H1 (cell line): ENCODE results near the gene TAMM41. TPM values are rescaled to one million over a fixed set of nuclear protein-coding genes. Genes with fewer than 3 reads are reported as not detected.

Experiments
- CTCF ChIA-PET: fragments of 300-600 bp; sonication (Branson Sonifier 250); formaldehyde crosslinking; loops from one replicate; lab custom pipeline; 2021; ENCODE audit not compliant: partially characterized antibody; lab: Charles Lee
- POLR2A ChIA-PET: fragments of 300-600 bp; sonication (Branson Sonifier 250); formaldehyde crosslinking; loops from one replicate; lab custom pipeline; 2021; ENCODE audit warnings: inconsistent platforms; ENCODE audit not compliant: partially characterized antibody; lab: Charles Lee
- DNase-seq, 2 experiments: peaks; one replicate each; pipeline versions ENCODE4 v3.0.0 to v3.0.0-alpha.2; 2010 to 2022; ENCODE audit warnings: low spot score in 2 of 2, low read depth in 1 of 2, mixed read lengths in 1 of 2
- FAIRE-seq: peaks from 2 replicates; lab custom pipeline; 2011; peaks lifted over from hg19 to GRCh38; lab: Jason Lieb, UNC
- H2AFZ ChIP-seq: 2 replicates; pipeline ENCODE4 v1.8.1; 2012; ENCODE audit warnings: low read length, inconsistent platforms
- H2AK5ac ChIP-seq: 2 replicates; pipeline ENCODE4 v1.6.1; 2013; ENCODE audit warnings: low read depth, low read length
- H2BK120ac ChIP-seq: replicated peaks from 2 replicates; pipeline ENCODE3; 2013; ENCODE audit warnings: low read depth, low read length, inconsistent platforms
- H2BK12ac ChIP-seq: 2 replicates; pipeline ENCODE4 v1.6.1; 2013; ENCODE audit warnings: low read depth, low read length
- H2BK15ac ChIP-seq: 2 replicates; pipeline ENCODE4 v1.6.1; 2013; ENCODE audit warnings: low read length
- H2BK20ac ChIP-seq: 2 replicates; pipeline ENCODE4 v1.6.1; 2013; ENCODE audit warnings: low read length
- H2BK5ac ChIP-seq: 2 replicates; pipeline ENCODE4 v1.6.1; 2013; ENCODE audit warnings: low read depth, low read length
- H3K14ac ChIP-seq: 2 replicates; pipeline ENCODE4 v1.6.1; 2013; ENCODE audit warnings: inconsistent platforms; ENCODE audit not compliant: insufficient read length
- H3K18ac ChIP-seq: 2 replicates; pipeline ENCODE4 v1.6.1; 2013; ENCODE audit warnings: low read length; ENCODE audit errors: extremely low read depth
- H3K23ac ChIP-seq: 2 replicates; pipeline ENCODE4 v1.6.1; 2013; ENCODE audit warnings: inconsistent platforms; ENCODE audit not compliant: insufficient read length
- H3K23me2 ChIP-seq: 2 replicates; pipeline ENCODE4 v1.6.1; 2013; ENCODE audit warnings: low read depth, low read length
- H3K27ac ChIP-seq: 2 replicates; pipeline ENCODE4 v1.6.1; 2011; ENCODE audit warnings: low read depth, low read length, inconsistent platforms
- H3K27me3 ChIP-seq, 4 experiments: replicated peaks in 1 of 4; 1 replicate in 1 of 4; 2 replicates in 3 of 4; pipeline versions ENCODE4 v1.6.1 to v1.8.1; 2011 to 2013; ENCODE audit warnings: low read length in 3 of 4, mild to moderate bottlenecking in 3 of 4, inconsistent platforms in 2 of 4, mixed read lengths in 2 of 4, moderate library complexity in 1 of 4; ENCODE audit not compliant: control insufficient read depth in 3 of 4, insufficient read depth in 3 of 4; ENCODE audit errors: extremely low read depth in 1 of 4
- H3K36me3 ChIP-seq, 4 experiments: 2 replicates each; pipeline versions ENCODE4 v1.6.1 to v1.8.1; 2011 to 2013; ENCODE audit warnings: mild to moderate bottlenecking in 4 of 4, low read length in 3 of 4, moderate library complexity in 2 of 4, control low read depth in 1 of 4, inconsistent platforms in 1 of 4; ENCODE audit not compliant: insufficient read depth in 4 of 4, control insufficient read depth in 2 of 4
- H3K4ac ChIP-seq: replicated peaks from 2 replicates; pipeline ENCODE3; 2013; ENCODE audit warnings: low read length, low read depth, mixed read lengths, inconsistent platforms; ENCODE audit not compliant: insufficient read length
- H3K4me1 ChIP-seq, 4 experiments: replicated peaks in 1 of 4; 1 replicate in 1 of 4; 2 replicates in 3 of 4; pipeline versions ENCODE4 v1.6.1 to v1.8.1; 2011 to 2013; ENCODE audit warnings: low read length in 3 of 4, inconsistent platforms in 2 of 4, mixed read lengths in 1 of 4; ENCODE audit not compliant: insufficient read depth in 4 of 4, control insufficient read depth in 3 of 4
- H3K4me2 ChIP-seq, 2 experiments: 2 replicates each; pipeline versions ENCODE4 v1.6.1 to v1.8.1; 2011 to 2013; ENCODE audit warnings: low read depth in 2 of 2, low read length in 2 of 2, control low read depth in 1 of 2, inconsistent platforms in 1 of 2, mild to moderate bottlenecking in 1 of 2; ENCODE audit not compliant: insufficient read depth in 1 of 2
- H3K4me3 ChIP-seq, 4 experiments: fragments of 200-600, 300-600 bp in 1 of 4; sonication (generic), shearing (Covaris generic), sonication (Bioruptor Twin) in 1 of 4; 2 replicates each; pipeline versions ENCODE4 v1.5.1 to v1.8.1; 2011 to 2016; ENCODE audit warnings: low read length in 4 of 4, low read depth in 3 of 4, control low read depth in 2 of 4, inconsistent platforms in 2 of 4, mild to moderate bottlenecking in 2 of 4, mixed read lengths in 1 of 4, moderate library complexity in 1 of 4; ENCODE audit not compliant: insufficient read depth in 2 of 4; ENCODE audit errors: extremely low read depth in 1 of 4
- H3K56ac ChIP-seq: replicated peaks from 2 replicates; pipeline ENCODE3; 2013; ENCODE audit warnings: low read depth, mild to moderate bottlenecking, mixed read lengths, low read length, inconsistent platforms; ENCODE audit not compliant: insufficient read length
- H3K79me1 ChIP-seq: 2 replicates; pipeline ENCODE4 v1.6.1; 2013; ENCODE audit warnings: low read depth, low read length, control low read depth
- H3K79me2 ChIP-seq, 2 experiments: 2 replicates each; pipeline versions ENCODE4 v1.6.1 to v1.8.1; 2012 to 2013; ENCODE audit warnings: low read length in 2 of 2, mild to moderate bottlenecking in 2 of 2, inconsistent platforms in 1 of 2; ENCODE audit not compliant: insufficient read depth in 2 of 2, control insufficient read depth in 1 of 2
- H3K9ac ChIP-seq, 4 experiments: replicated peaks in 1 of 4; 1 replicate in 1 of 4; 2 replicates in 3 of 4; pipeline versions ENCODE4 v1.6.1 to v1.8.1; 2011 to 2013; ENCODE audit warnings: low read depth in 3 of 4, low read length in 3 of 4, control low read depth in 2 of 4, mild to moderate bottlenecking in 2 of 4, moderate library complexity in 2 of 4, inconsistent platforms in 1 of 4; ENCODE audit errors: extremely low read depth in 1 of 4
- H3K9me3 ChIP-seq, 2 experiments: 2 replicates each; pipeline versions ENCODE4 v1.6.1 to v1.8.1; 2012 to 2013; ENCODE audit warnings: mild to moderate bottlenecking in 2 of 2, moderate library complexity in 2 of 2, control low read depth in 1 of 2, inconsistent platforms in 1 of 2, low read depth in 1 of 2, low read length in 1 of 2, mixed read lengths in 1 of 2; ENCODE audit not compliant: insufficient read depth in 2 of 2
- H4K20me1 ChIP-seq, 2 experiments: replicated peaks in 1 of 2; 2 replicates each; pipeline versions ENCODE3 to v1.8.1; 2011 to 2013; ENCODE audit warnings: inconsistent platforms in 2 of 2, low read length in 2 of 2, mild to moderate bottlenecking in 1 of 2; ENCODE audit not compliant: insufficient read depth in 2 of 2, control insufficient read depth in 1 of 2
- H4K5ac ChIP-seq: 2 replicates; pipeline ENCODE4 v1.6.1; 2013; ENCODE audit warnings: low read length, low read depth, mixed read lengths, inconsistent platforms; ENCODE audit not compliant: insufficient read length
- H4K8ac ChIP-seq: 2 replicates; pipeline ENCODE4 v1.8.0; 2013; ENCODE audit warnings: mild to moderate bottlenecking, moderate library complexity, low read length, inconsistent platforms; ENCODE audit not compliant: insufficient read depth; ENCODE audit errors: extremely low read depth
- H4K91ac ChIP-seq: replicated peaks from 2 replicates; pipeline ENCODE3; 2013; ENCODE audit warnings: low read length, mixed read lengths, inconsistent platforms; ENCODE audit not compliant: insufficient read length
- CHD2 ChIP-seq: IDR thresholded peaks from 2 replicates; pipeline ENCODE4 v1.6.1; 2012; ENCODE audit warnings: low read length, improper control_type of control experiment
- JUND ChIP-seq: IDR thresholded peaks from 2 replicates; pipeline ENCODE4 v1.6.1; 2011; ENCODE audit warnings: mild to moderate bottlenecking, improper control_type of control experiment, low read length
- WGBS, 2 experiments: shearing (Covaris generic) in 1 of 2; methylation state at CpG; one replicate each; pipeline versions ENCODE4 v1.1.6 to v1.1.7; 2013 to 2015; ENCODE audit warnings: low lambda C conversion rate in 2 of 2, mixed read lengths in 2 of 2, inconsistent platforms in 1 of 2, low coverage in 1 of 2, missing lambda C conversion rate in 1 of 2; ENCODE audit not compliant: insufficient replicate concordance in 2 of 2, insufficient coverage in 1 of 2, insufficient read length in 1 of 2; ENCODE audit errors: extremely low coverage in 1 of 2, missing lambda C conversion rate in 1 of 2; 5-methylcytosine and 5-hydroxymethylcytosine counted together
- polyA plus RNA-seq, 7 experiments: library from polyadenylated mRNA; depleted of rRNA in 3 of 7; stranded (reverse) in 5 of 7; unstranded in 2 of 7; fragments of >200 nt in 5 of 7; fragments of 200-250 nt in 2 of 7; gene quantifications; 1 replicate in 5 of 7; 2 replicates in 1 of 7; 4 replicates in 1 of 7; pipeline versions ENCODE4 v1.2.1 to v1.2.3, GENCODE V29; 2011 to 2013; ENCODE audit warnings: missing spikeins in 2 of 7, mixed read lengths in 2 of 7
- total RNA-seq: library from RNA; stranded (reverse); fragmentation: NEBNext Ultra II Directional; extraction: Animal tissue kit (Norgen Biotek cat#: 25700); gene quantifications from 2 replicates; pipeline ENCODE4 v1.2.1, GENCODE V29; 2021

Gene TAMM41
- total and polyA plus RNA-seq, 2 of the 8 experiments (the other 6 are each of a cell fraction or from before 2014, with no cell fraction given): 16.9 to 22.5 TPM

- Histone ChIP-seq H3K23ac (no peak overlapping the region), H2AFZ (no peak overlapping the region), H3K4ac (no peak overlapping the region), H4K8ac (no peak overlapping the region), H3K9me3 (no peaks in the 10 kb centered on the region), H2BK120ac (no peak overlapping the region), H2BK15ac (no peak overlapping the region), H3K79me1 (no peaks in the 10 kb centered on the region), H2BK20ac (no peak overlapping the region), H4K5ac (no peak overlapping the region), H3K4me2 (no peak overlapping the region), H3K27ac (no peak overlapping the region), H2BK12ac (no peak overlapping the region), H3K9ac (no peak overlapping the region), H2BK5ac (no peak overlapping the region), H3K14ac (no peak overlapping the region), H3K18ac (no peak overlapping the region), H2AK5ac (no peak overlapping the region), H3K23me2 (no peaks in the 10 kb centered on the region), H3K36me3 (peaks cover 0 to 3% (median 0%) of the 10 kb centered on the region in 4 experiments; a peak in 2 of 8 replicates), H3K79me2 (no peaks in the 10 kb centered on the region), H3K27me3 (no peaks in the 10 kb centered on the region), H4K91ac (no peak overlapping the region), H3K56ac (no peak overlapping the region), H3K4me3 (no peak overlapping the region), H4K20me1 (no peaks in the 10 kb centered on the region), H3K4me1 (peaks cover 0 to 5% (median 0%) of the 10 kb centered on the region in 4 experiments; a peak in 2 of 7 replicates)
- POLR2A ChIA-PET: no interaction called here
- 76% methylated on average over 1 of the region's 1 CpG; no CpG with 5 or more reads in 1 of the 2 experiments for WGBS, 2 experiments
- FAIRE-seq (no peak), DNase-seq (no peak)
- CTCF ChIA-PET: interaction anchor here (0.8 to 2.4 kb wide), 6 partner anchors 9 to 143 kb away, joined by 3 to 8 read pairs (median 3); no protein-coding TSS in a partner anchor
- TF ChIP-seq CHD2 (no peak), JUND (no peak)
Observed at GRCh38 chr3:11799791-11800190, 46.9 kb downstream of the TAMM41 start.
